IMR-90 (cell line): ENCODE measurements around the gene MPZL2. TPM values are rescaled to one million over a fixed set of nuclear protein-coding genes. Genes with fewer than 3 reads are reported as not detected.

Experiments
- ATAC-seq: fragments of 200-7000 bp; cut with Tn5 transposase; 2 replicates; pipeline ENCODE4 v1.9.1; 2020; ENCODE audit warnings: low read depth, mild to moderate bottlenecking, moderate library complexity
- BruUV-seq: library from RNA; stranded (reverse); fragments of 400-500 nt; replicated peaks from 2 replicates; lab custom pipeline; 2021; lab: Mats Ljungman, UMichigan
- CTCF ChIA-PET: fragments of 300-600 bp; formaldehyde crosslinking; extraction: SDS; loops from one replicate; lab custom pipeline; 2021; ENCODE audit warnings: antibody characterized with exemption; lab: Yijun Ruan, JAX
- POLR2A ChIA-PET: fragments of 300-600 bp; sonication (Branson Sonifier 250); formaldehyde crosslinking; loops from one replicate; lab custom pipeline; 2022; ENCODE audit warnings: antibody characterized with exemption; ENCODE audit not compliant: unreplicated experiment; lab: Charles Lee
- DNase-seq: peaks from one replicate; pipeline ENCODE4 v3.0.0; 2013
- H2AFZ ChIP-seq: replicated peaks from 2 replicates; pipeline ENCODE3; 2013; ENCODE audit warnings: low read length, mild to moderate bottlenecking; ENCODE audit not compliant: poor library complexity
- H2AK5ac ChIP-seq: 2 replicates; pipeline ENCODE4 v1.6.1; 2013; ENCODE audit warnings: low read depth, low read length, inconsistent platforms
- H2AK9ac ChIP-seq: replicated peaks from 2 replicates; pipeline ENCODE3; 2013; ENCODE audit warnings: mild to moderate bottlenecking, low read depth, low read length, moderate library complexity; ENCODE audit not compliant: poor library complexity
- H2BK120ac ChIP-seq: 2 replicates; pipeline ENCODE4 v1.6.1; 2013; ENCODE audit warnings: low read depth, low read length, inconsistent platforms
- H2BK15ac ChIP-seq: 3 replicates; pipeline ENCODE4 v1.6.1; 2013; ENCODE audit warnings: low read depth, low read length, inconsistent platforms
- H2BK20ac ChIP-seq: 2 replicates; pipeline ENCODE4 v1.6.1; 2013; ENCODE audit warnings: low read depth, mild to moderate bottlenecking, inconsistent platforms, low read length, moderate library complexity
- H2BK5ac ChIP-seq: 2 replicates; pipeline ENCODE4 v1.6.1; 2013; ENCODE audit warnings: mild to moderate bottlenecking, low read depth, low read length, inconsistent platforms; ENCODE audit not compliant: poor library complexity, severe bottlenecking
- H3K14ac ChIP-seq: replicated peaks from 2 replicates; pipeline ENCODE4 v1.6.1; 2013; ENCODE audit warnings: low read depth, low read length, inconsistent platforms
- H3K18ac ChIP-seq: 2 replicates; pipeline ENCODE4 v1.6.1; 2013; ENCODE audit warnings: low read depth, low read length, control low read depth
- H3K23ac ChIP-seq: 2 replicates; pipeline ENCODE4 v1.6.1; 2013; ENCODE audit warnings: low read depth, low read length, inconsistent platforms
- H3K27ac ChIP-seq: 2 replicates; pipeline ENCODE4 v1.5.1; 2013; ENCODE audit warnings: mild to moderate bottlenecking, control low read depth, low read length; ENCODE audit not compliant: insufficient read depth
- H3K27me3 ChIP-seq: 2 replicates; pipeline ENCODE4 v1.6.1; 2013; ENCODE audit warnings: low read length; ENCODE audit not compliant: control insufficient read depth, insufficient read depth
- H3K36me3 ChIP-seq: 2 replicates; pipeline ENCODE4 v1.6.1; 2013; ENCODE audit warnings: low read length, mixed read lengths; ENCODE audit not compliant: control insufficient read depth, insufficient read depth
- H3K4ac ChIP-seq: 2 replicates; pipeline ENCODE4 v1.6.1; 2013; ENCODE audit warnings: low read depth, low read length, inconsistent platforms
- H3K4me1 ChIP-seq: 2 replicates; pipeline ENCODE4 v1.6.1; 2013; ENCODE audit warnings: low read length, mixed read lengths; ENCODE audit not compliant: control insufficient read depth, insufficient read depth
- H3K4me2 ChIP-seq: 2 replicates; pipeline ENCODE4 v1.6.1; 2013; ENCODE audit warnings: low read depth, mild to moderate bottlenecking, control low read depth, low read length, moderate library complexity
- H3K4me3 ChIP-seq: 2 replicates; pipeline ENCODE4 v1.5.1; 2013; ENCODE audit warnings: low read depth, mild to moderate bottlenecking, control low read depth, low read length, moderate library complexity; ENCODE audit not compliant: insufficient read depth
- H3K56ac ChIP-seq: 2 replicates; pipeline ENCODE4 v1.6.1; 2013; ENCODE audit warnings: low read length, inconsistent platforms; ENCODE audit not compliant: insufficient read depth; ENCODE audit errors: extremely low read depth
- H3K79me1 ChIP-seq, 2 experiments: 2 replicates each; pipeline ENCODE4 v1.6.1; 2013; ENCODE audit warnings: low read length in 2 of 2, inconsistent platforms in 1 of 2, low read depth in 1 of 2
- H3K9ac ChIP-seq: 2 replicates; pipeline ENCODE4 v1.6.1; 2013; ENCODE audit warnings: low read depth, low read length, control low read depth
- H3K9me1 ChIP-seq: 2 replicates; pipeline ENCODE4 v1.6.1; 2013; ENCODE audit warnings: low read length, inconsistent platforms; ENCODE audit not compliant: insufficient read depth
- H3K9me3 ChIP-seq: 2 replicates; pipeline ENCODE4 v1.6.1; 2013; ENCODE audit warnings: low read length; ENCODE audit not compliant: control insufficient read depth, insufficient read depth
- H4K20me1 ChIP-seq: 2 replicates; pipeline ENCODE4 v1.6.1; 2013; ENCODE audit warnings: low read length, inconsistent platforms; ENCODE audit not compliant: insufficient read depth
- H4K5ac ChIP-seq: 2 replicates; pipeline ENCODE4 v1.6.1; 2013; ENCODE audit warnings: mild to moderate bottlenecking, low read depth, low read length, control low read depth
- H4K8ac ChIP-seq, 2 experiments: 2 replicates each; pipeline ENCODE4 v1.6.1; 2013; ENCODE audit warnings: low read depth in 2 of 2, low read length in 2 of 2, control low read depth in 1 of 2, inconsistent platforms in 1 of 2
- H4K91ac ChIP-seq: 2 replicates; pipeline ENCODE4 v1.6.1; 2013; ENCODE audit warnings: low read depth, low read length, inconsistent platforms; ENCODE audit not compliant: insufficient read depth
- BHLHE40 ChIP-seq: fragments of 150-350 bp; IDR thresholded peaks from 2 replicates; pipeline ENCODE4 v1.6.1; 2016; ENCODE audit warnings: mild to moderate bottlenecking, low read depth, low read length
- CHD1 ChIP-seq: IDR thresholded peaks from 2 replicates; pipeline ENCODE4 v1.6.1; 2012; ENCODE audit warnings: low read depth, low read length, improper control_type of control experiment
- POLR2A ChIP-seq: IDR thresholded peaks from 2 replicates; pipeline ENCODE4 v1.6.1; 2012; ENCODE audit warnings: mild to moderate bottlenecking, low read depth, low read length
- WGBS, 2 experiments: methylation state at CpG; one replicate each; pipeline versions ENCODE4 v1.1.5 to v1.1.7; 2013; ENCODE audit warnings: missing lambda C conversion rate in 2 of 2; ENCODE audit not compliant: insufficient read length in 1 of 2; ENCODE audit errors: extremely low coverage in 2 of 2; 5-methylcytosine and 5-hydroxymethylcytosine counted together
- dilution Hi-C: fragments of 300-500 bp; cut with HindIII; formaldehyde crosslinking; loops from one replicate; pipeline ENCODE4 v1.14.3; 2018; ENCODE audit warnings: low sequenced_read_pairs; ENCODE audit not compliant: unreplicated experiment
- in situ Hi-C: fragments of 300-500 bp; cut with MboI; formaldehyde crosslinking; loops from 3 replicates; pipeline ENCODE4 v1.14.3; 2019; ENCODE audit warnings: low sequenced_read_pairs, inconsistent platforms, mixed read lengths
- intact Hi-C: fragments of 100-400 bp; cut with micrococcal nuclease; formaldehyde crosslinking; loops from 2 replicates; pipeline ENCODE4 v1.10.0; 2022
- polyA plus RNA-seq, 3 experiments: library from polyadenylated mRNA; depleted of rRNA; stranded (reverse); fragments of >200 nt; gene quantifications; 2 replicates each; pipeline ENCODE4 v1.2.3, GENCODE V29; 2012; ENCODE audit warnings: low replicate concordance in 1 of 3
- total RNA-seq: library from RNA; depleted of rRNA; stranded (reverse); fragments of >200 nt; gene quantifications from 2 replicates; pipeline ENCODE4 v1.2.3, GENCODE V29; 2012

The MPZL2 gene
- total and polyA plus RNA-seq, 2 of the 4 experiments (the other 2 are of a cell fraction): not detected

GRCh38 chr11:118245936-118246562 lies 18.0 kb downstream of the MPZL2 start:
- Histone ChIP-seq H2AK5ac (no peak overlapping the region), H4K5ac (no peak overlapping the region), H3K9me3 (no peaks in the 10 kb centered on the region), H2BK5ac (no peak overlapping the region), H4K91ac (no peak overlapping the region), H3K4me3 (no peak overlapping the region), H3K27ac (no peak overlapping the region), H3K9ac (no peak overlapping the region), H3K4me1 (no peaks in the 10 kb centered on the region), H4K8ac (no peak overlapping the region), H3K9me1 (no peaks in the 10 kb centered on the region), H2AK9ac (no peak overlapping the region), H2BK15ac (no peak overlapping the region), H3K79me1 (no peaks in the 10 kb centered on the region), H3K18ac (no peak overlapping the region), H3K14ac (no peak overlapping the region), H3K27me3 (0 out of 2 replicates have a peak, but pooled peaks cover 2% of the 10 kb centered on the region), H3K4me2 (no peak overlapping the region), H2AFZ (no peak overlapping the region), H4K20me1 (no peaks in the 10 kb centered on the region), H3K36me3 (no peaks in the 10 kb centered on the region), H2BK20ac (no peak overlapping the region), H3K56ac (no peak overlapping the region), H3K23ac (no peak overlapping the region), H3K4ac (no peak overlapping the region), H2BK120ac (no peak overlapping the region)
- ATAC-seq: no peak
- no peak for DNase-seq
- ChIA-PET POLR2A (no interaction called here), CTCF (interaction anchor here (0.6 kb wide), 1 partner anchor 37 kb away, joined by 6 read pairs; no protein-coding TSS in a partner anchor)
- dilution Hi-C loops (no loop called here), in situ Hi-C loops (no loop called here), intact Hi-C loops (no loop called here)
- no CpG with 5 or more reads among the region's 3 CpGs for WGBS, 2 experiments
- no peak for TF ChIP-seq CHD1
- TF ChIP-seq POLR2A: no peak
- no peak for TF ChIP-seq BHLHE40
- BruUV-seq: no TSS peak
